Activated naive CD8-positive, alpha-beta T cell treated with anti-CD3 and anti-CD28 coated beads, Interleukin-2, amount 10 ng/mL, durations not matched to agents 7 days and 5 days (primary cell): ENCODE results near the gene ACOX3. TPM values are rescaled to one million over a fixed set of nuclear protein-coding genes. Genes with fewer than 3 reads are reported as not detected.
"Not testable (repeated sequence)": the region's sequence is repeated elsewhere in the genome, so short reads cannot be mapped to it uniquely, and the experiment has no call there.

Experiments used
- ATAC-seq: fragments of 150-1000 bp; cut with Tn5 transposase; one replicate; pipeline ENCODE4 v1.10.0; 2021; ENCODE audit warnings: low read depth, moderate library complexity
- POLR2A ChIA-PET: fragments of 350-600 bp; sonication (Branson Sonifier 250); formaldehyde crosslinking; loops from one replicate; lab custom pipeline; 2021; ENCODE audit warnings: antibody characterized with exemption; lab: Charles Lee
- DNase-seq: peaks from one replicate; pipeline ENCODE4 v3.0.0; 2021
- H3K27ac Mint-ChIP-seq: one replicate; pipeline ENCODE4 v1.8.0; 2022; ENCODE audit warnings: mild to moderate bottlenecking, mixed read lengths
- H3K27me3 Mint-ChIP-seq: one replicate; pipeline ENCODE4 v1.8.0; 2022; ENCODE audit warnings: mild to moderate bottlenecking, moderate library complexity, mixed read lengths
- H3K36me3 Mint-ChIP-seq: one replicate; pipeline ENCODE4 v1.8.0; 2021; ENCODE audit warnings: mild to moderate bottlenecking, mixed read lengths
- H3K4me1 Mint-ChIP-seq: one replicate; pipeline ENCODE4 v1.8.0; 2021; ENCODE audit warnings: mixed read lengths
- H3K4me3 Mint-ChIP-seq: one replicate; pipeline ENCODE4 v1.8.0; 2022; ENCODE audit warnings: mild to moderate bottlenecking, moderate library complexity, mixed read lengths
- H3K9me3 Mint-ChIP-seq: one replicate; pipeline ENCODE4 v1.8.0; 2021; ENCODE audit warnings: mixed read lengths
- total RNA-seq, 2 experiments: library from RNA; stranded (reverse); gene quantifications; one replicate each; pipeline ENCODE4 v1.2.3, GENCODE V29; 2021

Gene ACOX3
- total RNA-seq, 2 experiments from 2014 or later: 15.2 to 16.6 TPM

DNA sequence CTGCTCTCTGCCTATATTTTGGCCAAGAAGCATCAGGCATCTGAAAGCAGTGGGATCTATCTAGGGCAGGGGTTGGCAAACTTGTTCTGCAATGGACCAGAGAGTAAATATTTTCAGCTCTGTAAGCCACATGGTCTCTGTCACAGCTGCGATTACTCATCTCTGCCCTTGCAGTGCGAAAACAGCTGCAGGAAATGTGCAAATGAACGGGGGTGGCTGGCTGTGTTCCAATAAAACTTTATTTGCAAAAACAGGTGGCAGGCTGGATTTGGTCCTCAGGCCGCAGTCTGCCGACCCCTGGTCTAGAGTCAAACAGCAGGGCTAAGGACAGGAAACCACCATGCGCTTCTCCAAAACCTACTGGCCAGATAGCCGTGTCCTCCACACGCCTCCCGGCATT lies 48.6 kb downstream of the ACOX3 start:
- no peak for ATAC-seq
- DNase-seq: no peak
- no peaks in the 10 kb centered on the region for H3K4me1 Mint-ChIP-seq

GRCh38 chr4:8391071-8391470 lies 49.5 kb downstream of the ACOX3 start:
- no peak overlapping the region for H3K27ac Mint-ChIP-seq
- no peak overlapping the region for H3K4me3 Mint-ChIP-seq
- POLR2A ChIA-PET: no interaction called here
- no peaks in the 10 kb centered on the region for H3K27me3 Mint-ChIP-seq
- DNase-seq (no peak), ATAC-seq (no peak)
- no peaks in the 10 kb centered on the region for H3K9me3 Mint-ChIP-seq
- H3K4me1 Mint-ChIP-seq: no peaks in the 10 kb centered on the region
- no peaks in the 10 kb centered on the region for H3K36me3 Mint-ChIP-seq

More for the DNA sequence above, 48.6 kb downstream of the ACOX3 start:
- POLR2A ChIA-PET: no interaction called here
- no peaks in the 10 kb centered on the region for H3K36me3 Mint-ChIP-seq
- H3K9me3 Mint-ChIP-seq: no peaks in the 10 kb centered on the region
- H3K27me3 Mint-ChIP-seq: no peaks in the 10 kb centered on the region
- H3K4me3 Mint-ChIP-seq: no peak overlapping the region
- H3K27ac Mint-ChIP-seq: no peak overlapping the region

- H3K9me3 Mint-ChIP-seq: no peaks in the 10 kb centered on the region
- no peak overlapping the region for H3K4me3 Mint-ChIP-seq
- POLR2A ChIA-PET: no interaction called here
- ATAC-seq: no peak
- no peaks in the 10 kb centered on the region for H3K36me3 Mint-ChIP-seq
- H3K4me1 Mint-ChIP-seq: no peaks in the 10 kb centered on the region
- no peak overlapping the region for H3K27ac Mint-ChIP-seq
- H3K27me3 Mint-ChIP-seq: no peaks in the 10 kb centered on the region
- no peak for DNase-seq
Observed at GRCh38 chr4:8390577-8390976, 49.9 kb downstream of the ACOX3 start.

DNA sequence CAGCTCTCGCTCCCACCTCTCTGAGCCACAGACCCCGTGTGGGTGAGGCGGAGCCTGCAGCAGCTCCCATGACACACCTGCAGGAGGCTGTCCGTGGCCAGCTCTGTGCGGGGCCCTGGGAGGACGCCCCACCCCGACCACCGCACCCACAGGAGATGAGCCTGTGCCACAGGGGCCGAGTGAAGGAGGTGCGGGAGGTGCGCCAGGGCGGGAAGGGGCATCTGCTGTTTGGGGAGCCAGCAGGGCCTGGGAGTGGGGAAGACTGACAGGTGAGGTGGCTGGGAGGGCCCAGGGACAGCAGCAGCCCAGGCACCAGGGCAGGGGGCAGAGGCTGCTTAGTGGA lies 52.0 kb downstream of the ACOX3 start:
- no peak overlapping the region for H3K4me3 Mint-ChIP-seq
- DNase-seq (no peak), ATAC-seq (no peak)
- H3K4me1 Mint-ChIP-seq: no peaks in the 10 kb centered on the region
- POLR2A ChIA-PET: no interaction called here
- H3K36me3 Mint-ChIP-seq: no peaks in the 10 kb centered on the region
- H3K27me3 Mint-ChIP-seq: no peaks in the 10 kb centered on the region
- H3K9me3 Mint-ChIP-seq: no peaks in the 10 kb centered on the region
- no peak overlapping the region for H3K27ac Mint-ChIP-seq

DNA sequence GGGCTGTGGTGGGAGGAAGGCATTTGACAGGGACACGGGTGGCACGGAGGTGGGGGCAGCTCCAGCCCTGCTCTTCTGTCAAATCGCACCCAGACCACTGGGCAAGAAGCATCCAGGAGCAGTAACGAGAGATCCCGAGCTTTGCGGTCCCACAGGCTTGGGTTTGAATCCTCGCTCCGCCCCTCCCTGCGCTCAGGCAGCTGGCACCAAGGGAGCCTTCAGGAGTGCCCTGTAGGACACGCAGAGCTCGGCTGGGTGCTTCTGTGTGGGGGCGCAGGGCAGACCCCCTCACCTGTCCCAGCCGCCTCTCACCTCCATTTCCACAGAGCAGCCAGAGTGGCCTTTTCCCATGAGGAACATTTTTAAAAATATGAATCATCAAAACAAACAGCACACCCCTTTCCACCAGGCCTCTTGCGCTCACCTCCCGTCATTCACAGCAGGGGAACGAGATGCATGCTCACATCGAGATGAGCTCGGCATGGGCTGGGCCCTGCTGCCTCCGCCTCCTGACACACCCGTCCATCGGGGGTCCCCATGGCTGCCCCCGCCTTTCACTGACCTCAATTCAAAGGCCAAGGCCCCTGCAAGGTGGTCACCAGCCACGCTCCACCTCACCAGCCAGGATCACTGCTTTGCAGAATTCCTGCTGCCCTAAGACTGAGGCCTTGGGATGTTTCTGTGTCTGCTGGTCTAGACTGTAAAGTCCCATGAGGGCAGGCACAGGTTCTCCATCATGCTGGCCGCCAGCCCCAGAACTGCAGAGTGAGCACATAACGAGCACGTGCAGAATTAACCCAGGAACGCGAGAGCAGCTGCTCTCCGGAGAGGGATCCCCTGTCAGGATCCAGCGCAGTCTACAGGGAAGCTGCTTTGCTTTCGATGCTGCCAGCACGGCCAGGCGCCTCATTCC lies 52.7 kb downstream of the ACOX3 start:
- H3K4me3 Mint-ChIP-seq: no peak overlapping the region
- POLR2A ChIA-PET: no interaction called here

DNA sequence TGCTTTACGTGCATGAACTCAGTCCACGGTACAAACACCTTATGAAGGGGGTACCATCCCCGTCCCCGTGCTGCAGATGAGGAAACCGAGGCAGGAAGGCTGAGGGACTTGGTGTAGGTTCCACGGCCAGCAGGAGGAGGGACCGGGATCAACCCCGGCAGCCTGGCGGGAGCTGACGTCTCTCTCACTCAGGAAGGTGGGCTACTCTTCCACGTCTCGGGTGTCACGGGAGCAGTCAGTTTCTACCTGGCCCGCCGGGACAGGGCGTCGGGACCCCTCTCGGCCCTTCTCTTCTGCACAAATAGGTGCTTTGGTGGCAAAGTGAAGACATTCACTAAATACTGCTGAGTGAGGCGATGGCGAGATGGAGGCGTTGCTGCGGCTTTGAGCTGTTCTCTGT lies 53.3 kb downstream of the ACOX3 start:
- H3K27ac Mint-ChIP-seq: no peak overlapping the region
- H3K4me1 Mint-ChIP-seq: no peaks in the 10 kb centered on the region
- H3K9me3 Mint-ChIP-seq: no peaks in the 10 kb centered on the region
- ATAC-seq (no peak), DNase-seq (no peak)
- POLR2A ChIA-PET: no interaction called here
- no peaks in the 10 kb centered on the region for H3K27me3 Mint-ChIP-seq
- no peak overlapping the region for H3K4me3 Mint-ChIP-seq
- no peaks in the 10 kb centered on the region for H3K36me3 Mint-ChIP-seq

More for the DNA sequence above, 52.7 kb downstream of the ACOX3 start:
- DNase-seq: no peak
- no peaks in the 10 kb centered on the region for H3K9me3 Mint-ChIP-seq
- no peaks in the 10 kb centered on the region for H3K27me3 Mint-ChIP-seq
- ATAC-seq: no peak
- no peak overlapping the region for H3K27ac Mint-ChIP-seq
- H3K4me1 Mint-ChIP-seq: no peaks in the 10 kb centered on the region
- no peaks in the 10 kb centered on the region for H3K36me3 Mint-ChIP-seq

GRCh38 chr4:8386731-8387130 lies 53.8 kb downstream of the ACOX3 start:
- no peak for DNase-seq
- H3K4me3 Mint-ChIP-seq: no peak overlapping the region
- no peaks in the 10 kb centered on the region for H3K36me3 Mint-ChIP-seq
- H3K9me3 Mint-ChIP-seq: no peaks in the 10 kb centered on the region
- no peak overlapping the region for H3K27ac Mint-ChIP-seq
- POLR2A ChIA-PET: no interaction called here
- H3K27me3 Mint-ChIP-seq: no peaks in the 10 kb centered on the region
- no peak for ATAC-seq
- no peaks in the 10 kb centered on the region for H3K4me1 Mint-ChIP-seq

DNA sequence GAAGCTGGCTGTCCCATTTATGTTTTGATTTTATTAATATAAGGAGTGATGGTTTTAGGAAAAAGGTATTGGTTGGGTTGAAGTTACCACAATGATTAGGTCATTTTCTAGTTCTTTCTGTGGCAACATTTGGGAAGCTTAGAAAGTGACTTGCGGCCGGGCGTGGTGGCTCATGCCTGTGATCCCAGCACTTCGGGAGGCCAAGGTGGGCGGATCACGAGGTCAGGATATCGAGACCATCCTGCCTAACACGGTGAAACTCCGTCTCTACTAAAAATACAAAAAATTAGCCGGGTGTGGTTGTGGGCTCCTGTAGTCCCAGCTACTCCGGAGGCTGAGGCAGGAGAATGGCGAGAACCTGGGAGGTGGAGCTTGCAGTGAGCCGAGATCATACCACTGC lies 54.4 kb downstream of the ACOX3 start:
- ATAC-seq, H3K36me3 Mint-ChIP-seq, H3K9me3 Mint-ChIP-seq, H3K27me3 Mint-ChIP-seq, H3K27ac Mint-ChIP-seq, H3K4me1 Mint-ChIP-seq, POLR2A ChIA-PET, DNase-seq, H3K4me3 Mint-ChIP-seq: not testable (repeated sequence)

GRCh38 chr4:8385611-8386010 lies 54.9 kb downstream of the ACOX3 start:
- POLR2A ChIA-PET: no interaction called here
- Mint-ChIP-seq H3K36me3 (no peaks in the 10 kb centered on the region), H3K4me3 (no peak overlapping the region), H3K27ac (no peak overlapping the region), H3K4me1 (no peaks in the 10 kb centered on the region), H3K9me3 (no peaks in the 10 kb centered on the region), H3K27me3 (no peaks in the 10 kb centered on the region)
- DNase-seq: no peak
- no peak for ATAC-seq

DNA sequence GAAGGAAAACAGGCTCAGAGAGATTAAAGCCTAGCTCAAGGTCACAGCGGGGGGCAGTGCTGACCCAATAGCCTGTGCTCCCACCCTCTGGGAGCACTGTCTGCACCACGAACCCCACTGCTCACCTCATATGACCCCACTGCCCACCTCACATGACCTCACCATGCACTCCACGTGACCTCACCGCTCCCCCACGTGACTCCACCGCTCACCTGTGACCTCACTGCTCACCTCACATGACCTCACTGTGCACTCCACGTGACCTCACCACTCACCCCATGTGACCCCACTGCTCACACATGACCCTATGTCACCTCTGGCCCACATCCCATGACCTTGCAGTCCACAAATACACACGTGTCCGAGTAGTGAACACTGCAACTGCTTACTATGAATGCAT lies 55.4 kb downstream of the ACOX3 start:
- Mint-ChIP-seq H3K4me1 (no peaks in the 10 kb centered on the region), H3K27ac (no peak overlapping the region), H3K27me3 (no peaks in the 10 kb centered on the region), H3K4me3 (no peak overlapping the region), H3K36me3 (no peaks in the 10 kb centered on the region), H3K9me3 (no peaks in the 10 kb centered on the region)
- POLR2A ChIA-PET: no interaction called here
- DNase-seq (no peak), ATAC-seq (no peak)

- no peaks in the 10 kb centered on the region for H3K9me3 Mint-ChIP-seq
- no peaks in the 10 kb centered on the region for H3K27me3 Mint-ChIP-seq
- no peak overlapping the region for H3K4me3 Mint-ChIP-seq
- ATAC-seq: no peak
- no peaks in the 10 kb centered on the region for H3K36me3 Mint-ChIP-seq
- H3K4me1 Mint-ChIP-seq: no peaks in the 10 kb centered on the region
- DNase-seq: no peak
- POLR2A ChIA-PET: no interaction called here
- H3K27ac Mint-ChIP-seq: no peak overlapping the region
Observed at GRCh38 chr4:8384397-8385060, 56.0 kb downstream of the ACOX3 start.

DNA sequence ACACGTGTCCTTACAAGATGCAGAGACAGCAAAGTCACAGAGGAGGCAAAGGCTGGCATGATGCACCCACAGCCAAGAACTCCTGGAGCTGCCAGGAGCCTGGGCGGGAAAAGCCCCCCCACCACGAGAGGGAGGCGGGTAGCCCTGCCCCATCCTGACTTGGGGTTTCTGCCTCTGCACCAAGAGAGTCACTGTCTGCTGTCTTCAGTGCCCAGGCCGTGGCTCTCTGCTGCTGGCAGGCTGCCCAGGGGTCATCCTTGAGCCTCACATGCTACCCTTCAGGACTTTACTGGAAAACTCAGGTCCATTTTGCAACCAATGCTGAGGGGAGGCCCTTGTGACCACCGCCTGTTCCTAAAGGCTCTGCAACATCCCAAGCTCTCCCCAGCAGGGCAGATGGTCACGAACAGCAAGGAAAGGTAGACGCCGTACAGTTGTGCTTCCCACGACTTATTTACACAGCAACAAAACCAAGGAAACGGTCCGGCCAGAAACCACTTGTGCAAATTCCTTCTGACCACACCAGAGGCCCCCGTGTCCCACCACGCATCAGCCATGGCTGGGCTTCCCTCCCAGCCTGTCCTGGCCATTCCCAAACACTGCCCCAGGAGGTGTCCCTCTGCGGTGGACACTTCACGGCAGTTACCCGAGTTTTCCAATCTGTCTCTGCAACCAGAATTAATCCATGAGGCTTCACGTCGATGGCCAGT lies 56.9 kb downstream of the ACOX3 start:
- POLR2A ChIA-PET: no interaction called here
- Mint-ChIP-seq H3K36me3 (no peaks in the 10 kb centered on the region), H3K9me3 (no peaks in the 10 kb centered on the region), H3K4me3 (no peak overlapping the region), H3K4me1 (no peaks in the 10 kb centered on the region), H3K27me3 (no peaks in the 10 kb centered on the region), H3K27ac (no peak overlapping the region)
- ATAC-seq (no peak), DNase-seq (no peak)

DNA sequence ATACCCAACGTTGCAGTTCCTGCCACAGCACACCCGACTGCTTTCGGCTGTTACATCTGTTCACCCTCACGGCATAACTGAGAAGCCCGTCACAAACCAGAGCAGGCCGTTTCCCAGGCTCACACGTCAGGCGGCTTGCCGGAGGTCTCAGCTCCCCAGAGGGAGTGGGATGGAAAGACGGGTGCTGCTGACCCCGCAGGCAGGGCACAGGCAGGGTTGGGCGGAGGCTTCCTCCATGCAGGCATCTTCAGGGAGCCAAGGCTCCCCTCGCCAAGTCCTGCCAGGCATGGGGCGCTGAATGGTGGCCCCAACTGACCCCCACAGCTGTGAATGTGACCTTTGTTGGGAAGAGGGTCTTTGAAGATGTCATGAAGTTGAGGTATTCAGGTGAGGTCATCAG lies 57.5 kb downstream of the ACOX3 start:
- Mint-ChIP-seq H3K27me3 (no peaks in the 10 kb centered on the region), H3K36me3 (no peaks in the 10 kb centered on the region), H3K4me1 (no peaks in the 10 kb centered on the region), H3K27ac (no peak overlapping the region), H3K4me3 (no peak overlapping the region), H3K9me3 (no peaks in the 10 kb centered on the region)
- POLR2A ChIA-PET: no interaction called here
- no peak for DNase-seq
- ATAC-seq: no peak
